ENCODE data around the gene OLFM4.

Gene OLFM4

GRCh38 chr13:53042877-53043276 lies 14.3 kb downstream of the OLFM4 start:
- 48 to 58% methylated on average over 3 to 4 of the region's 4 CpGs for WGBS, 2 experiments (ENCODE audit: insufficient coverage in 2 of 2)
- H3K27ac ChIP-seq (ENCODE audit: low read depth, low read length, severe bottlenecking) = no peak overlapping the region
- no peaks in the 10 kb centered on the region for H3K36me3 ChIP-seq (ENCODE audit: control insufficient read depth, insufficient read depth, low read length)
- H3K9me3 ChIP-seq (ENCODE audit: control insufficient read depth, low read length) = no peaks in the 10 kb centered on the region
- H3K4me1 ChIP-seq (ENCODE audit: control insufficient read depth, insufficient read depth, low read length, poor library complexity, severe bottlenecking) = peaks cover 5% of the 10 kb centered on the region
- no peak overlapping the region for H3K4me3 ChIP-seq (ENCODE audit: extremely low read depth, insufficient read depth, low read length, poor library complexity, severe bottlenecking)

GRCh38 chr13:53043398-53043797 lies 14.8 kb downstream of the OLFM4 start:
- H3K36me3 ChIP-seq (ENCODE audit: control insufficient read depth, insufficient read depth, low read length) = no peaks in the 10 kb centered on the region
- H3K9me3 ChIP-seq (ENCODE audit: control insufficient read depth, low read length) = no peaks in the 10 kb centered on the region
- H3K4me3 ChIP-seq (ENCODE audit: extremely low read depth, insufficient read depth, low read length, poor library complexity, severe bottlenecking) = no peak overlapping the region
- 80% methylated on average over 2 of the region's 2 CpGs; no CpG with 5 or more reads in 1 of the 2 experiments for WGBS, 2 experiments (ENCODE audit: insufficient coverage in 2 of 2)
- H3K27ac ChIP-seq (ENCODE audit: low read depth, low read length, severe bottlenecking) = no peak overlapping the region
- peaks cover 5% of the 10 kb centered on the region for H3K4me1 ChIP-seq (ENCODE audit: control insufficient read depth, insufficient read depth, low read length, poor library complexity, severe bottlenecking)

GRCh38 chr13:53045189-53045588 lies 16.6 kb downstream of the OLFM4 start:
- H3K4me3 ChIP-seq (ENCODE audit: extremely low read depth, insufficient read depth, low read length, poor library complexity, severe bottlenecking) = no peak overlapping the region
- no peak overlapping the region for H3K27ac ChIP-seq (ENCODE audit: low read depth, low read length, severe bottlenecking)
- H3K9me3 ChIP-seq (ENCODE audit: control insufficient read depth, low read length) = no peaks in the 10 kb centered on the region
- H3K4me1 ChIP-seq (ENCODE audit: control insufficient read depth, insufficient read depth, low read length, poor library complexity, severe bottlenecking) = peaks cover 5% of the 10 kb centered on the region
- no peaks in the 10 kb centered on the region for H3K36me3 ChIP-seq (ENCODE audit: control insufficient read depth, insufficient read depth, low read length)

GRCh38 chr13:53048880-53049279 lies 20.3 kb downstream of the OLFM4 start:
- Histone ChIP-seq H3K4me3 (ENCODE audit: extremely low read depth, insufficient read depth, low read length, poor library complexity, severe bottlenecking) (no peak overlapping the region), H3K9me3 (ENCODE audit: control insufficient read depth, low read length) (no peaks in the 10 kb centered on the region)
- WGBS, 2 experiments (ENCODE audit: insufficient coverage in 2 of 2) = 95 to 100% methylated on average over 2 to 4 of the region's 4 CpGs

GRCh38 chr13:53050151-53050550 lies 21.5 kb downstream of the OLFM4 start:
- no peak overlapping the region for H3K4me3 ChIP-seq (ENCODE audit: extremely low read depth, insufficient read depth, low read length, poor library complexity, severe bottlenecking)
- H3K27ac ChIP-seq (ENCODE audit: low read depth, low read length, severe bottlenecking) = no peak overlapping the region
- H3K4me1 ChIP-seq (ENCODE audit: control insufficient read depth, insufficient read depth, low read length, poor library complexity, severe bottlenecking) = no peaks in the 10 kb centered on the region
- no peaks in the 10 kb centered on the region for H3K9me3 ChIP-seq (ENCODE audit: control insufficient read depth, low read length)
- 93 to 100% methylated on average over 1 to 5 of the region's 7 CpGs for WGBS, 2 experiments (ENCODE audit: insufficient coverage in 2 of 2)
- no peaks in the 10 kb centered on the region for H3K36me3 ChIP-seq (ENCODE audit: control insufficient read depth, insufficient read depth, low read length)

More at GRCh38 chr13:53048880-53049279, 20.3 kb downstream of the OLFM4 start:
- peaks cover 2% of the 10 kb centered on the region for H3K4me1 ChIP-seq (ENCODE audit: control insufficient read depth, insufficient read depth, low read length, poor library complexity, severe bottlenecking)
- H3K27ac ChIP-seq (ENCODE audit: low read depth, low read length, severe bottlenecking) = no peak overlapping the region
- H3K36me3 ChIP-seq (ENCODE audit: control insufficient read depth, insufficient read depth, low read length) = no peaks in the 10 kb centered on the region

GRCh38 chr13:53052675-53053074 lies 24.1 kb downstream of the OLFM4 start:
- Histone ChIP-seq H3K4me1 (ENCODE audit: control insufficient read depth, insufficient read depth, low read length, poor library complexity, severe bottlenecking) (no peaks in the 10 kb centered on the region), H3K36me3 (ENCODE audit: control insufficient read depth, insufficient read depth, low read length) (no peaks in the 10 kb centered on the region), H3K4me3 (ENCODE audit: extremely low read depth, insufficient read depth, low read length, poor library complexity, severe bottlenecking) (no peak overlapping the region), H3K9me3 (ENCODE audit: control insufficient read depth, low read length) (no peaks in the 10 kb centered on the region), H3K27ac (ENCODE audit: low read depth, low read length, severe bottlenecking) (no peak overlapping the region)
- WGBS, 2 experiments (ENCODE audit: insufficient coverage in 2 of 2) = 60% methylated on average over 1 of the region's 2 CpGs; no CpG with 5 or more reads in 1 of the 2 experiments

- H3K27ac ChIP-seq (ENCODE audit: low read depth, low read length, severe bottlenecking) = no peak overlapping the region
- H3K4me1 ChIP-seq (ENCODE audit: control insufficient read depth, insufficient read depth, low read length, poor library complexity, severe bottlenecking) = no peaks in the 10 kb centered on the region
- H3K36me3 ChIP-seq (ENCODE audit: control insufficient read depth, insufficient read depth, low read length) = no peaks in the 10 kb centered on the region
- no peaks in the 10 kb centered on the region for H3K9me3 ChIP-seq (ENCODE audit: control insufficient read depth, low read length)
- WGBS, 2 experiments (ENCODE audit: insufficient coverage in 2 of 2) = 81 to 92% methylated on average over 3 to 4 of the region's 4 CpGs
- H3K4me3 ChIP-seq (ENCODE audit: extremely low read depth, insufficient read depth, low read length, poor library complexity, severe bottlenecking) = no peak overlapping the region
Observed at GRCh38 chr13:53054569-53054968, 26.0 kb downstream of the OLFM4 start.

- no peaks in the 10 kb centered on the region for H3K4me1 ChIP-seq (ENCODE audit: control insufficient read depth, insufficient read depth, low read length, poor library complexity, severe bottlenecking)
- no peaks in the 10 kb centered on the region for H3K36me3 ChIP-seq (ENCODE audit: control insufficient read depth, insufficient read depth, low read length)
- H3K9me3 ChIP-seq (ENCODE audit: control insufficient read depth, low read length) = no peaks in the 10 kb centered on the region
- WGBS, 2 experiments (ENCODE audit: insufficient coverage in 2 of 2) = 78 to 100% methylated on average over 3 of the region's 3 CpGs
- H3K4me3 ChIP-seq (ENCODE audit: extremely low read depth, insufficient read depth, low read length, poor library complexity, severe bottlenecking) = no peak overlapping the region
- no peak overlapping the region for H3K27ac ChIP-seq (ENCODE audit: low read depth, low read length, severe bottlenecking)
Observed at GRCh38 chr13:53058065-53058679, 29.6 kb downstream of the OLFM4 start.

GRCh38 chr13:53060840-53061490 lies 32.4 kb downstream of the OLFM4 start:
- Histone ChIP-seq H3K9me3 (ENCODE audit: control insufficient read depth, low read length) (no peaks in the 10 kb centered on the region), H3K27ac (ENCODE audit: low read depth, low read length, severe bottlenecking) (no peak overlapping the region), H3K4me3 (ENCODE audit: extremely low read depth, insufficient read depth, low read length, poor library complexity, severe bottlenecking) (no peak overlapping the region), H3K36me3 (ENCODE audit: control insufficient read depth, insufficient read depth, low read length) (no peaks in the 10 kb centered on the region), H3K4me1 (ENCODE audit: control insufficient read depth, insufficient read depth, low read length, poor library complexity, severe bottlenecking) (no peaks in the 10 kb centered on the region)
- WGBS, 2 experiments (ENCODE audit: insufficient coverage in 2 of 2) = 81 to 91% methylated on average over 6 to 7 of the region's 9 CpGs

- Histone ChIP-seq H3K4me1 (ENCODE audit: control insufficient read depth, insufficient read depth, low read length, poor library complexity, severe bottlenecking) (peaks cover 13% of the 10 kb centered on the region), H3K4me3 (ENCODE audit: extremely low read depth, insufficient read depth, low read length, poor library complexity, severe bottlenecking) (no peak overlapping the region), H3K9me3 (ENCODE audit: control insufficient read depth, low read length) (no peaks in the 10 kb centered on the region), H3K27ac (ENCODE audit: low read depth, low read length, severe bottlenecking) (no peak overlapping the region), H3K36me3 (ENCODE audit: control insufficient read depth, insufficient read depth, low read length) (no peaks in the 10 kb centered on the region)
- WGBS, 2 experiments (ENCODE audit: insufficient coverage in 2 of 2) = 92% methylated on average over 3 of the region's 4 CpGs; no CpG with 5 or more reads in 1 of the 2 experiments
Observed at GRCh38 chr13:53064731-53065130, 36.1 kb downstream of the OLFM4 start.

GRCh38 chr13:53066411-53066810 lies 37.8 kb downstream of the OLFM4 start:
- Histone ChIP-seq H3K9me3 (ENCODE audit: control insufficient read depth, low read length) (no peaks in the 10 kb centered on the region), H3K4me3 (ENCODE audit: extremely low read depth, insufficient read depth, low read length, poor library complexity, severe bottlenecking) (no peak overlapping the region), H3K36me3 (ENCODE audit: control insufficient read depth, insufficient read depth, low read length) (no peaks in the 10 kb centered on the region), H3K27ac (ENCODE audit: low read depth, low read length, severe bottlenecking) (no peak overlapping the region), H3K4me1 (ENCODE audit: control insufficient read depth, insufficient read depth, low read length, poor library complexity, severe bottlenecking) (peaks cover 13% of the 10 kb centered on the region)
- WGBS, 2 experiments (ENCODE audit: insufficient coverage in 2 of 2) = no CpG with 5 or more reads among the region's 2 CpGs

Data from mesodermal cell (in vitro differentiated cells).